Measurements from ENCODE around the gene PHIP. TPM values are rescaled to one million over a fixed set of nuclear protein-coding genes. Genes with fewer than 3 reads are reported as not detected.
A peak's percentile ranks its signal among the peaks of the same experiment; 100 is the strongest.

PHIP gene
- total RNA-seq (10 to 100 TPM; 10.6 to 17.3 (median 16.1) TPM), polyA plus RNA-seq (10 to 100 TPM in 1 of 2 donors, 1 to 10 TPM in 1; 3.1 to 17.9 TPM)
- long read RNA-seq, donor 1, partial matches to known transcripts = 32 of 43 reads
- long read RNA-seq, donor 1, other reads (novel, unspliced or antisense) = 11 of 43 reads
- long read RNA-seq, donor 2, partial matches to known transcripts = 38 of 49 reads
- long read RNA-seq, donor 2, other reads (novel, unspliced or antisense) = 11 of 49 reads
- long read RNA-seq, donor 3, partial matches to known transcripts = 64 of 82 reads
- long read RNA-seq, donor 3, other reads (novel, unspliced or antisense) = 18 of 82 reads

GRCh38 chr6:79078075-79078969, at the start of gene PHIP:
PHIP (minus strand) TSS chr6:79078254; CDS start chr6:79078068, 186 bp downstream.
- DNase-seq = peak; percentile 93 to 95
- peak; percentile 91 to 98 (median 94) for ATAC-seq
- Histone ChIP-seq H3K27me3 (no peaks in the 10 kb centered on the region), H3K4me3 (peak within 1 kb of the TSS; percentile 82 to 92 (median 88)), H3K27ac (peak within 1 kb of the TSS; percentile 94 to 99 (median 98)), H3K4me1 (peaks cover 0 to 43% (median 40%) of the 10 kb centered on the region in 9 donors), H3K36me3 (no peaks in the 10 kb centered on the region), H3K9me3 (no peaks in the 10 kb centered on the region)
- 0% methylated on average over 70 to 73 of the region's 73 CpGs for WGBS, 2 donors
- peak in 2 of 9 donors; percentile 5 to 10 for TF ChIP-seq CTCF (IDR thresholded peaks at IDR 0.05)
- intact Hi-C loops (cut with DNase I) = loop anchor here in 8 of 10 donors (1.0 to 10.0 kb wide), 8 partner anchors 154 to 460 kb away; partner anchors contain the start of genes HMGN3 (in 5 of the 8) and LCA5 (in 2 of the 8)

GRCh38 chr6:79127660-79128059, 49.6 kb upstream of the PHIP start:
- ATAC-seq (no peak), DNase-seq (no peak)
- TF ChIP-seq CTCF (IDR thresholded peaks at IDR 0.05) = no peak
- intact Hi-C loops (cut with DNase I) = no loop called here
- H3K9me3 ChIP-seq = peaks cover 0 to 27% (median 4%) of the 10 kb centered on the region in 11 donors
- no peaks in the 10 kb centered on the region for H3K36me3 ChIP-seq
- no peaks in the 10 kb centered on the region for H3K27me3 ChIP-seq
- no peaks in the 10 kb centered on the region for H3K4me1 ChIP-seq
- H3K4me3 ChIP-seq = no peak overlapping the region
- no peak overlapping the region for H3K27ac ChIP-seq

- DNase-seq (no peak), ATAC-seq (no peak)
- TF ChIP-seq CTCF (IDR thresholded peaks at IDR 0.05) = no peak
- no peak overlapping the region for H3K27ac ChIP-seq
- peaks cover 0 to 8% (median 0%) of the 10 kb centered on the region in 11 donors for H3K9me3 ChIP-seq
- H3K27me3 ChIP-seq = no peaks in the 10 kb centered on the region
- H3K4me1 ChIP-seq = no peaks in the 10 kb centered on the region
- WGBS, 2 donors = 80 to 87% methylated on average over 1 of the region's 1 CpG
- H3K36me3 ChIP-seq = no peaks in the 10 kb centered on the region
- intact Hi-C loops (cut with DNase I) = no loop called here
- H3K4me3 ChIP-seq = no peak overlapping the region
These were observed 41.2 kb upstream of the PHIP start for GRCh38 chr6:79119217-79119616.

GRCh38 chr6:79117752-79118151, 39.7 kb upstream of the PHIP start:
- intact Hi-C loops (cut with DNase I) = no loop called here
- ATAC-seq (no peak), DNase-seq (no peak)
- Histone ChIP-seq H3K4me1 (no peaks in the 10 kb centered on the region), H3K4me3 (no peak overlapping the region), H3K27ac (no peak overlapping the region), H3K36me3 (no peaks in the 10 kb centered on the region), H3K9me3 (no peaks in the 10 kb centered on the region), H3K27me3 (no peaks in the 10 kb centered on the region)
- 88 to 92% methylated on average over 2 of the region's 2 CpGs for WGBS, 2 donors
- TF ChIP-seq CTCF (IDR thresholded peaks at IDR 0.05) = no peak
